ENCODE data around the gene GAGE13. TPM values are rescaled to one million over a fixed set of nuclear protein-coding genes. Genes with fewer than 3 reads are reported as not detected.

The GAGE13 gene
- total and polyA plus RNA-seq, 2 of the 4 experiments (the other 2 are of a cell fraction) = not detected

DNA sequence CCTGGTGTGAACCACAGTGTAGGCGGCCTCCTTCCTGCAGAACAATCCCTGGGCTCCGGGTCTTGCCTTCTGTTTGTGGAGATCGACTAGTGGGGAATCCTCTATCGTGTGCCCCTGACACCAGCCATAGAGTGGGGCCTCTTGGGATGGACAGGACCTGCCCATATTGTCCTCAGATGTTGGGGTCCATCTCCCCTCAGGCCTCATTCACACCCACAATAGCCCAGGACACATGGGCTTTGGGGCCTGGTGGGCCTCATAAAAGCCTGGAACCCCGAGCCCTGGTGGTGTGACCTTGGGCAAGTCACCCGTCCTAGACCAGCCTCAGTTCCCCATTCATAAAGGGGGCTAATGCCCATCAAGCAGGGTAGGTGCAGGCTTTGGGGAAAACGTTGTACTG, 41.2 kb upstream of the GAGE13 start:
- no peaks in the 10 kb centered on the region for H4K20me1 ChIP-seq (ENCODE audit: insufficient read depth, low read length)
- H2AK9ac ChIP-seq (replicated peaks; ENCODE audit: low read depth, low read length, poor library complexity) = no peak overlapping the region
- H3K4ac ChIP-seq (ENCODE audit: low read depth, low read length) = no peak overlapping the region
- no peak overlapping the region for H3K4me2 ChIP-seq (ENCODE audit: low read depth, low read length)
- no peak overlapping the region for H2AK5ac ChIP-seq (ENCODE audit: low read depth, low read length)
- H2BK120ac ChIP-seq (ENCODE audit: low read depth, low read length) = no peak overlapping the region
- H3K23ac ChIP-seq (ENCODE audit: low read depth, low read length) = no peak overlapping the region
- no peak overlapping the region for H4K8ac ChIP-seq (ENCODE audit: low read depth in 2 of 2, low read length in 2 of 2)
- no TSS peak for BruUV-seq (replicated peaks)
- no peak overlapping the region for H2BK20ac ChIP-seq (ENCODE audit: low read depth, low read length)
- no peak overlapping the region for H3K4me3 ChIP-seq (ENCODE audit: insufficient read depth, low read depth, low read length)
- no peaks in the 10 kb centered on the region for H3K4me1 ChIP-seq (ENCODE audit: control insufficient read depth, insufficient read depth, low read length)
- DNase-seq = no peak
- no peaks in the 10 kb centered on the region for H3K9me3 ChIP-seq (ENCODE audit: control insufficient read depth, insufficient read depth, low read length)
- no peak overlapping the region for H3K56ac ChIP-seq (ENCODE audit: extremely low read depth, insufficient read depth, low read length)
- H4K91ac ChIP-seq (ENCODE audit: insufficient read depth, low read depth, low read length) = no peak overlapping the region
- TF ChIP-seq, protein P1, sequence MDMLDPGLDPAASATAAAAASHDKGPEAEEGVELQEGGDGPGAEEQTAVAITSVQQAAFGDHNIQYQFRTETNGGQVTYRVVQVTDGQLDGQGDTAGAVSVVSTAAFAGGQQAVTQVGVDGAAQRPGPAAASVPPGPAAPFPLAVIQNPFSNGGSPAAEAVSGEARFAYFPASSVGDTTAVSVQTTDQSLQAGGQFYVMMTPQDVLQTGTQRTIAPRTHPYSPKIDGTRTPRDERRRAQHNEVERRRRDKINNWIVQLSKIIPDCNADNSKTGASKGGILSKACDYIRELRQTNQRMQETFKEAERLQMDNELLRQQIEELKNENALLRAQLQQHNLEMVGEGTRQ (IDR thresholded peaks at IDR 0.05; ENCODE audit: low read depth, low read length) = no peak
- TF ChIP-seq BHLHE40 (IDR thresholded peaks at IDR 0.05; ENCODE audit: low read depth, low read length) = no peak
- no peak for TF ChIP-seq POLR2A (IDR thresholded peaks at IDR 0.05; ENCODE audit: low read depth, low read length)
- no peak for TF ChIP-seq MAZ (IDR thresholded peaks at IDR 0.05; ENCODE audit: borderline replicate concordance, low read depth, low read length)
- no peak for TF ChIP-seq MXI1 (IDR thresholded peaks at IDR 0.05; ENCODE audit: borderline replicate concordance, low read depth, low read length)
- no peak for TF ChIP-seq RAD21 (IDR thresholded peaks at IDR 0.05; ENCODE audit: low read length)
- no peak for TF ChIP-seq SMC3 (IDR thresholded peaks at IDR 0.05; ENCODE audit: low read depth, low read length)
- TF ChIP-seq FOS (IDR thresholded peaks at IDR 0.05; ENCODE audit: low read depth, low read length) = no peak
- TF ChIP-seq, protein P2, sequence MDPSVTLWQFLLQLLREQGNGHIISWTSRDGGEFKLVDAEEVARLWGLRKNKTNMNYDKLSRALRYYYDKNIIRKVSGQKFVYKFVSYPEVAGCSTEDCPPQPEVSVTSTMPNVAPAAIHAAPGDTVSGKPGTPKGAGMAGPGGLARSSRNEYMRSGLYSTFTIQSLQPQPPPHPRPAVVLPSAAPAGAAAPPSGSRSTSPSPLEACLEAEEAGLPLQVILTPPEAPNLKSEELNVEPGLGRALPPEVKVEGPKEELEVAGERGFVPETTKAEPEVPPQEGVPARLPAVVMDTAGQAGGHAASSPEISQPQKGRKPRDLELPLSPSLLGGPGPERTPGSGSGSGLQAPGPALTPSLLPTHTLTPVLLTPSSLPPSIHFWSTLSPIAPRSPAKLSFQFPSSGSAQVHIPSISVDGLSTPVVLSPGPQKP (IDR thresholded peaks at IDR 0.05; ENCODE audit: borderline replicate concordance, low read depth, low read length) = no peak
- TF ChIP-seq MAFK (IDR thresholded peaks at IDR 0.05; ENCODE audit: low read depth, low read length) = no peak
- no peak for TF ChIP-seq NFE2L2 (IDR thresholded peaks at IDR 0.05; ENCODE audit: low read depth, low read length)
- no peak for TF ChIP-seq RCOR1 (IDR thresholded peaks at IDR 0.05; ENCODE audit: insufficient replicate concordance, low read length)
- TF ChIP-seq RFX5 (IDR thresholded peaks at IDR 0.05; ENCODE audit: low read depth, low read length) = no peak
- no peak for TF ChIP-seq CEBPB (IDR thresholded peaks at IDR 0.05; ENCODE audit: low read depth, low read length)
- no peak overlapping the region for H3K14ac ChIP-seq (replicated peaks; ENCODE audit: low read depth, low read length)
- H3K9ac ChIP-seq (ENCODE audit: low read depth, low read length) = no peak overlapping the region
- WGBS, 2 experiments (ENCODE audit: extremely low coverage in 2 of 2, insufficient read length in 1 of 2) = no CpG with 5 or more reads among the region's 7 CpGs
- POLR2A ChIA-PET (ENCODE audit: unreplicated experiment) = no interaction called here
- no peaks in the 10 kb centered on the region for H3K79me1 ChIP-seq (ENCODE audit: low read depth in 1 of 2, low read length in 2 of 2)
- no peak overlapping the region for H3K27ac ChIP-seq (ENCODE audit: insufficient read depth, low read length)
- dilution Hi-C loops (cut with HindIII; ENCODE audit: low sequenced_read_pairs, unreplicated experiment) (no loop called here), in situ Hi-C loops (cut with MboI; ENCODE audit: low sequenced_read_pairs) (no loop called here), intact Hi-C loops (cut with micrococcal nuclease) (no loop called here)
- no peak overlapping the region for H2AFZ ChIP-seq (replicated peaks; ENCODE audit: low read length, poor library complexity)
- no peak overlapping the region for H4K5ac ChIP-seq (ENCODE audit: low read depth, low read length)
- H3K36me3 ChIP-seq (ENCODE audit: control insufficient read depth, insufficient read depth, low read length) = no peaks in the 10 kb centered on the region
- CTCF ChIA-PET = interaction anchor here (1.1 kb wide), 1 partner anchor 9 kb away, joined by 3 read pairs; no protein-coding TSS in a partner anchor
- no peak for ATAC-seq (ENCODE audit: low read depth)
- no peaks in the 10 kb centered on the region for H3K9me1 ChIP-seq (ENCODE audit: insufficient read depth, low read length)
- no peak overlapping the region for H2BK15ac ChIP-seq (ENCODE audit: low read depth, low read length)
- H3K27me3 ChIP-seq (ENCODE audit: control insufficient read depth, insufficient read depth, low read length) = peaks cover 2% of the 10 kb centered on the region; the same call in 1 of the 2 replicates
- H2BK5ac ChIP-seq (ENCODE audit: low read depth, low read length, poor library complexity, severe bottlenecking) = no peak overlapping the region
- no peak overlapping the region for H3K18ac ChIP-seq (ENCODE audit: low read depth, low read length)
